ENCODE measurements around the gene A4GALT. TPM values are rescaled to one million over a fixed set of nuclear protein-coding genes. Genes with fewer than 3 reads are reported as not detected.

A4GALT gene
- total and polyA plus RNA-seq, 2 donors (not counting 1 experiment from before 2014, with no cell fraction given): 0.09 to 6.1 TPM

DNA sequence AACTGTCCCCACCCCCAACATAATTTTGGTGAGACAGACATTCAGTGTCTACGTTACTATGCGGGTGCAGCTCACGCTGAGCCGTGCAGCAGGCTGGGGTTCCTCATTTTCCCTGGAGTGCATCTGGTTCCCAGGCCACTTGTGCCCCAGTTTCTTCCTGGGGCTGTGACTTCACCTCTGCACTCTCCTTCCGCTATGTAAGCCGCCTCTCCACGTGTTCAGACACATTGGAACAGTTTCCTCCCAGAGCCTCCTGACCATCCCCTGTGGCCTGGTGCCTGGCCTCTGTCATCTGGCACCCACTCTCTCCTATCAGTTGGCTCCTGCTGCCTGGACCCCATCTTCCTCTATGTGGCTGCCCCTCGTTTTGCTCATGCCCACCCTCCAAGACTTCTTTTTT is 46.2 kb upstream of the A4GALT start:
- ATAC-seq (ENCODE audit: low read depth) (no peak), DNase-seq (no peak)
- H3K4me2 ChIP-seq (replicated peaks; ENCODE audit: low read depth, low read length, poor library complexity, severe bottlenecking): no peak overlapping the region
- WGBS (ENCODE audit: insufficient coverage): 50% methylated on average over 7 of the region's 8 CpGs
- no peak overlapping the region for H3K9ac ChIP-seq (ENCODE audit: low read length)
- Mint-ChIP-seq H3K27ac (no peak overlapping the region), H3K4me1 (peaks cover 50% of the 10 kb centered on the region), H3K27me3 (no peaks in the 10 kb centered on the region), H3K9me3 (ENCODE audit: insufficient read depth) (no peaks in the 10 kb centered on the region), H3K4me3 (no peak overlapping the region)
- H3K36me3 ChIP-seq (replicated peaks in 1 of 2; ENCODE audit: control extremely low read depth in 1 of 2, control insufficient read depth in 1 of 2, extremely low read depth in 1 of 2, insufficient read depth in 2 of 2, low read length in 1 of 2): no peaks in the 10 kb centered on the region
- no peak overlapping the region for H3K4me3 ChIP-seq (ENCODE audit: control extremely low read depth in 1 of 5, extremely low read depth in 1 of 5, insufficient read depth in 1 of 5, low read depth in 2 of 5, low read length in 4 of 5)
- H3K9me3 ChIP-seq (ENCODE audit: control extremely low read depth in 1 of 3, control insufficient read depth in 2 of 3, insufficient read depth in 1 of 3, low read length in 2 of 3): peaks cover 0 to 4% (median 0%) of the 10 kb centered on the region in 3 donors
- intact Hi-C loops (cut with micrococcal nuclease): no loop called here
- POLR2A ChIA-PET: interaction anchor here (0.6 to 0.7 kb wide), 2 partner anchors 9 kb away, joined by 3 to 5 read pairs; no protein-coding TSS in a partner anchor
- peaks cover 24 to 43% of the 10 kb centered on the region in 2 donors for H3K4me1 ChIP-seq (ENCODE audit: control insufficient read depth in 2 of 2, insufficient read depth in 2 of 2, low read length in 2 of 2)
- no peak overlapping the region for H2AFZ ChIP-seq (ENCODE audit: insufficient read depth, low read depth, low read length, poor library complexity, severe bottlenecking)
- CTCF ChIA-PET: interaction anchor here (0.6 kb wide), 1 partner anchor 16 kb away, joined by 3 read pairs; no protein-coding TSS in a partner anchor
- H4K20me1 ChIP-seq (ENCODE audit: control insufficient read depth, insufficient read depth, low read length, poor library complexity, severe bottlenecking): no peaks in the 10 kb centered on the region
- H3K27me3 ChIP-seq (replicated peaks in 1 of 4; ENCODE audit: control extremely low read depth in 1 of 4, control insufficient read depth in 3 of 4, insufficient read depth in 4 of 4, low read length in 3 of 4): no peaks in the 10 kb centered on the region
- no peak for TF ChIP-seq CTCF (IDR thresholded peaks at IDR 0.05)
- no peak for TF ChIP-seq EZH2 (IDR thresholded peaks at IDR 0.05; ENCODE audit: borderline replicate concordance, insufficient read depth, low read depth, low read length, poor library complexity, severe bottlenecking)
- no peaks in the 10 kb centered on the region for H3K79me2 ChIP-seq (ENCODE audit: control insufficient read depth, insufficient read depth, low read length)
- H3K27ac ChIP-seq (ENCODE audit: low read length in 2 of 2): no peak overlapping the region

DNA sequence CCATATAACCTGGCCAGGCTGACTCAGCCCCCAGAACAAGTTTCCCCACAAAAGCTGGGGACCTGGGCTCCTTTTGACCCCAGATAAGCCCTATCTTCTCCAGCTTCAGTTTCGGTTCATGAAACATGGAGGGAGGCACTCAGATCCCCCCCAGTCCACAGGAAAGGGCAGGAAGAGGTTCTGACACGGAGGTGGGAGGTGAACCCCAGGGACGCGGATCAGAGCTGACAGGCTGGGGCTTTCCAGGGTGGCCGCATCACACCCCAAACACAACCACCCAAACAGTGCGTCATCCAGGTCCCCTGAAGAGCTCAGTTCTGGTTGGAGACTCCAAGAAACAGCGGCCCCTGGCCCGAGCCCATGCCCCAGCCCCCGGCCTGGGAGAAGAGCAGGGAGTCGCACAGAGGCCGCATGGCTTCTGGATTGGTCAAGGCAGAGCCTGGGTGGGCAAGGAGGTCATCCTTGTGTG is 44.3 kb upstream of the A4GALT start:
- Histone ChIP-seq H3K4me1 (ENCODE audit: control insufficient read depth in 2 of 2, insufficient read depth in 2 of 2, low read length in 2 of 2) (peaks cover 11 to 23% of the 10 kb centered on the region in 2 donors), H3K36me3 (replicated peaks in 1 of 2; ENCODE audit: control extremely low read depth in 1 of 2, control insufficient read depth in 1 of 2, extremely low read depth in 1 of 2, insufficient read depth in 2 of 2, low read length in 1 of 2) (no peaks in the 10 kb centered on the region), H3K27me3 (replicated peaks in 1 of 4; ENCODE audit: control extremely low read depth in 1 of 4, control insufficient read depth in 3 of 4, insufficient read depth in 4 of 4, low read length in 3 of 4) (no peaks in the 10 kb centered on the region), H3K27ac (ENCODE audit: low read length in 2 of 2) (no peak overlapping the region), H3K4me2 (replicated peaks; ENCODE audit: low read depth, low read length, poor library complexity, severe bottlenecking) (no peak overlapping the region), H3K79me2 (ENCODE audit: control insufficient read depth, insufficient read depth, low read length) (no peaks in the 10 kb centered on the region), H3K9ac (ENCODE audit: low read length) (no peak overlapping the region), H3K4me3 (ENCODE audit: control extremely low read depth in 1 of 5, extremely low read depth in 1 of 5, insufficient read depth in 1 of 5, low read depth in 2 of 5, low read length in 4 of 5) (no peak overlapping the region), H4K20me1 (ENCODE audit: control insufficient read depth, insufficient read depth, low read length, poor library complexity, severe bottlenecking) (no peaks in the 10 kb centered on the region), H3K9me3 (ENCODE audit: control extremely low read depth in 1 of 3, control insufficient read depth in 2 of 3, insufficient read depth in 1 of 3, low read length in 2 of 3) (peaks cover 0 to 2% (median 0%) of the 10 kb centered on the region in 3 donors), H2AFZ (ENCODE audit: insufficient read depth, low read depth, low read length, poor library complexity, severe bottlenecking) (no peak overlapping the region)
- ChIA-PET CTCF (interaction anchor here (1.0 to 1.4 kb wide), 2 partner anchors 16 to 102 kb away, joined by 3 read pairs; no protein-coding TSS in a partner anchor), POLR2A (interaction anchor here (0.5 to 1.0 kb wide), 3 partner anchors 10 to 352 kb away, joined by 3 to 4 read pairs (median 3); no protein-coding TSS in a partner anchor)
- Mint-ChIP-seq H3K4me3 (peak overlapping the region; percentile 23), H3K27me3 (no peaks in the 10 kb centered on the region), H3K9me3 (ENCODE audit: insufficient read depth) (no peaks in the 10 kb centered on the region), H3K4me1 (peaks cover 34% of the 10 kb centered on the region), H3K27ac (peak overlapping the region; percentile 56)
- DNase-seq (peak; percentile 44), ATAC-seq (ENCODE audit: low read depth) (peak; percentile 15)
- TF ChIP-seq EZH2 (IDR thresholded peaks at IDR 0.05; ENCODE audit: borderline replicate concordance, insufficient read depth, low read depth, low read length, poor library complexity, severe bottlenecking) (no peak), CTCF (IDR thresholded peaks at IDR 0.05) (no peak)
- intact Hi-C loops (cut with micrococcal nuclease): no loop called here
- WGBS (ENCODE audit: insufficient coverage): 91% methylated on average over 9 of the region's 11 CpGs
